A549 treated with dexamethasone at 1 μM for 4 hours (cell line): ENCODE results near the gene C4orf54. TPM values are rescaled to one million over a fixed set of nuclear protein-coding genes. Genes with fewer than 3 reads are reported as not detected.

Experiments
- total RNA-seq: library from RNA; stranded (reverse); fragments of 200-300 nt; extraction: Qiagen RNA extraction; gene quantifications from 5 replicates; pipeline ENCODE4 v1.2.3, GENCODE V29; 2022

Gene C4orf54
- total RNA-seq: 0.01 TPM in 1 of 5 replicates, not detected in the others

GRCh38 chr4:99657798-99658197, at the start of gene C4orf54:
TSS of gene C4orf54 (minus strand) at chr4:99657828. CDS start at chr4:99654648, 3,180 bp downstream.

Other genes starting within 250 kb of the C4orf54 start
- not detected in 5 replicates for gene ADH7, start 222.5 kb downstream of the C4orf54 start, total RNA-seq
- not detected in 5 replicates for gene C4orf17, start 146.8 kb downstream of the C4orf54 start, total RNA-seq
- gene TRMT10A, start 93.8 kb downstream of the C4orf54 start, total RNA-seq: 3.3 to 4.8 TPM (median 4.3 TPM) in 5 replicates
- gene MTTP, start 83.0 kb downstream of the C4orf54 start, total RNA-seq: 0.02 TPM in 1 of 5 replicates, not detected in the others
- gene DAPP1, start 159.0 kb upstream of the C4orf54 start, total RNA-seq: not detected in 5 replicates
- 24.7 to 30.3 TPM (median 25.4 TPM) in 5 replicates for gene LAMTOR3, start 236.6 kb upstream of the C4orf54 start, total RNA-seq